Fibroblast of lung (primary cell): ENCODE data around the gene CRYBA2. TPM values are rescaled to one million over a fixed set of nuclear protein-coding genes. Genes with fewer than 3 reads are reported as not detected.
A peak's percentile ranks its signal among the peaks of the same experiment; 100 is the strongest.

Source experiments
- DNase-seq, 2 donors: peaks; one replicate each; pipeline versions ENCODE4 v3.0.0 to v3.0.0-alpha.2; 2010; ENCODE audit warnings: low read depth in 2 of 2
- H2AFZ ChIP-seq: 2 replicates; pipeline ENCODE4 v1.5.1; 2012; ENCODE audit warnings: low read length, control low read depth, inconsistent platforms
- H3K27ac ChIP-seq: 2 replicates; pipeline ENCODE4 v1.5.1; 2011; ENCODE audit warnings: low read length, control low read depth; ENCODE audit not compliant: insufficient read depth
- H3K27me3 ChIP-seq: 2 replicates; pipeline ENCODE4 v1.5.1; 2011; ENCODE audit warnings: mild to moderate bottlenecking, low read length; ENCODE audit not compliant: control insufficient read depth, insufficient read depth
- H3K36me3 ChIP-seq: 2 replicates; pipeline ENCODE4 v1.5.1; 2011; ENCODE audit warnings: low read length; ENCODE audit not compliant: control insufficient read depth, insufficient read depth
- H3K4me1 ChIP-seq: 2 replicates; pipeline ENCODE4 v1.5.1; 2011; ENCODE audit warnings: low read length; ENCODE audit not compliant: control insufficient read depth, insufficient read depth; ENCODE audit errors: extremely low read depth
- H3K4me2 ChIP-seq: 2 replicates; pipeline ENCODE4 v1.5.1; 2011; ENCODE audit warnings: low read length, control low read depth; ENCODE audit not compliant: insufficient read depth; ENCODE audit errors: extremely low read depth
- H3K4me3 ChIP-seq, 4 experiments: fragments of 200-600 bp in 1 of 4; sonication (generic) in 1 of 4; replicated peaks in 1 of 4; 2 replicates each; pipeline ENCODE4 v1.5.1; 2011 to 2016; ENCODE audit warnings: low read length in 4 of 4, low read depth in 3 of 4, mild to moderate bottlenecking in 3 of 4, control low read depth in 2 of 4, inconsistent platforms in 1 of 4, mixed read lengths in 1 of 4; ENCODE audit not compliant: insufficient read depth in 1 of 4; ENCODE audit errors: control extremely low read depth in 1 of 4
- H3K79me2 ChIP-seq: 2 replicates; pipeline ENCODE4 v1.5.1; 2012; ENCODE audit warnings: mild to moderate bottlenecking, low read length, inconsistent platforms; ENCODE audit not compliant: control insufficient read depth, insufficient read depth
- H3K9ac ChIP-seq: 2 replicates; pipeline ENCODE4 v1.5.1; 2011; ENCODE audit warnings: mild to moderate bottlenecking, low read length, control low read depth; ENCODE audit not compliant: insufficient read depth
- H3K9me3 ChIP-seq: 2 replicates; pipeline ENCODE4 v1.5.1; 2012; ENCODE audit warnings: low read depth, low read length; ENCODE audit not compliant: control insufficient read depth, insufficient read depth
- H4K20me1 ChIP-seq: 2 replicates; pipeline ENCODE4 v1.5.1; 2011; ENCODE audit warnings: low read length; ENCODE audit not compliant: control insufficient read depth, insufficient read depth; ENCODE audit errors: extremely low read depth
- EZH2 ChIP-seq: IDR thresholded peaks from 2 replicates; pipeline ENCODE4 v1.5.1; 2012; ENCODE audit warnings: low read length, control low read depth, mild to moderate bottlenecking; ENCODE audit errors: missing control alignments
- polyA plus RNA-seq, 2 donors: library from polyadenylated mRNA; depleted of rRNA in 1 of 2; stranded (reverse) in 1 of 2; unstranded in 1 of 2; fragments of >200 nt; gene quantifications; 2 replicates each; pipeline ENCODE4 v1.2.1, GENCODE V29; 2011 to 2012; ENCODE audit warnings: missing spikeins in 1 of 2
- total RNA-seq: library from RNA; depleted of rRNA; stranded (reverse); fragments of >200 nt; gene quantifications from 2 replicates; pipeline ENCODE4 v1.2.1, GENCODE V29; 2014
- TF ChIP-seq, protein P1 (sequence below), 2 donors: IDR thresholded peaks in 1 of 2; conservative IDR thresholded peaks in 1 of 2; 1 replicate in 1 of 2; 2 replicates in 1 of 2; pipeline ENCODE4 v1.5.1; 2011 to 2012; ENCODE audit warnings: low read length in 2 of 2, control low read depth in 1 of 2, inconsistent platforms in 1 of 2, low read depth in 1 of 2, mild to moderate bottlenecking in 1 of 2

Gene CRYBA2
- total and polyA plus RNA-seq, 2 donors (not counting 1 experiment from before 2014, with no cell fraction given) = not detected

DNA sequence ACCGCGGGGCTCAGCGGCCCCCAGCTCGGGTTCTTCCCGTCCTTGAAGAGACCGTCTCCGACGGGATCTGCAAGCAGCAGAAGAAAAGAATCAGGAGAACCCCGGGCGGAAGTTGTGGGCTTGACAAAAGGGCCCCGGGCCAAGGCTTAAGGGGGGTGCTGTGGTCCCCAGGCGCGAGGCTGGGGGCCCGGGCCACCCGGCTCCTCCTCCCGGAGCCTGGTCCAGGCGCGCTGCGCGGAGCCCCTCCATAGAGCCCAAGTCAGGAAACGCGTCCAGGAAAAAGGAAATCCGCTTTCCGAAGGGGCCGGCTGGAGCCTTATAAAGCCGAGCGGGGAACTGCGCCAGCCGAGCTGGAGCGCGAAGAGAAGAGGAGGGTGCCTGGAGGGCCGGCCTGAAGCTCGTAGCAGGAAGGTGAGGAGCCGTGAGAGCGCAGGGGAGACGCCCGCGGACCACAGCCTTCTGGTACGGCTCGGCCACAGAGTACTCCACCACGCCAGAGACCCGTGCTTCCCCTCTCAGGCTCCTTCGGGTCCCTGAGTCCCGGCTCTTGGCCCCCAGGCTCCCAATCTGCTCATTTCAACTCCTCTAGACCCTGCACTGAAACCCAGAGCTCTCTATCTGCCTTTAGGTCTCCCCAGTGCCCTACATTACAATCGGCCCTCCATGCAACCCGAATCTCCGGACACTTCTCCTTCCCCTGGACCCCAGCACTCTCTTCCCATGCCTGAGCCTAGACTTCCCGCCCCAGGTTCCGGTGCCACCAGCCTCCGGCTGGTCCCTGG lies 8.8 kb downstream of the CRYBA2 start:
- no peaks in the 10 kb centered on the region for H3K9me3 ChIP-seq
- H3K4me1 ChIP-seq = no peaks in the 10 kb centered on the region
- H3K27me3 ChIP-seq = peaks cover 69% of the 10 kb centered on the region
- no peak overlapping the region for H3K4me2 ChIP-seq
- DNase-seq = no peak
- no peak overlapping the region for H2AFZ ChIP-seq
- peak; percentile 96 for TF ChIP-seq EZH2
- TF ChIP-seq, protein P1, sequence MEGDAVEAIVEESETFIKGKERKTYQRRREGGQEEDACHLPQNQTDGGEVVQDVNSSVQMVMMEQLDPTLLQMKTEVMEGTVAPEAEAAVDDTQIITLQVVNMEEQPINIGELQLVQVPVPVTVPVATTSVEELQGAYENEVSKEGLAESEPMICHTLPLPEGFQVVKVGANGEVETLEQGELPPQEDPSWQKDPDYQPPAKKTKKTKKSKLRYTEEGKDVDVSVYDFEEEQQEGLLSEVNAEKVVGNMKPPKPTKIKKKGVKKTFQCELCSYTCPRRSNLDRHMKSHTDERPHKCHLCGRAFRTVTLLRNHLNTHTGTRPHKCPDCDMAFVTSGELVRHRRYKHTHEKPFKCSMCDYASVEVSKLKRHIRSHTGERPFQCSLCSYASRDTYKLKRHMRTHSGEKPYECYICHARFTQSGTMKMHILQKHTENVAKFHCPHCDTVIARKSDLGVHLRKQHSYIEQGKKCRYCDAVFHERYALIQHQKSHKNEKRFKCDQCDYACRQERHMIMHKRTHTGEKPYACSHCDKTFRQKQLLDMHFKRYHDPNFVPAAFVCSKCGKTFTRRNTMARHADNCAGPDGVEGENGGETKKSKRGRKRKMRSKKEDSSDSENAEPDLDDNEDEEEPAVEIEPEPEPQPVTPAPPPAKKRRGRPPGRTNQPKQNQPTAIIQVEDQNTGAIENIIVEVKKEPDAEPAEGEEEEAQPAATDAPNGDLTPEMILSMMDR (conservative IDR thresholded peaks at IDR 0.05 in 1 of 2, IDR thresholded peaks at IDR 0.05 in 1 of 2; ENCODE audit: low read depth in 1 of 2, low read length in 2 of 2) = no peak
- H3K79me2 ChIP-seq = no peaks in the 10 kb centered on the region
- H3K9ac ChIP-seq = no peak overlapping the region
- no peaks in the 10 kb centered on the region for H4K20me1 ChIP-seq
- H3K36me3 ChIP-seq = no peaks in the 10 kb centered on the region
- no peak overlapping the region for H3K27ac ChIP-seq
- H3K4me3 ChIP-seq = no peak overlapping the region

DNA sequence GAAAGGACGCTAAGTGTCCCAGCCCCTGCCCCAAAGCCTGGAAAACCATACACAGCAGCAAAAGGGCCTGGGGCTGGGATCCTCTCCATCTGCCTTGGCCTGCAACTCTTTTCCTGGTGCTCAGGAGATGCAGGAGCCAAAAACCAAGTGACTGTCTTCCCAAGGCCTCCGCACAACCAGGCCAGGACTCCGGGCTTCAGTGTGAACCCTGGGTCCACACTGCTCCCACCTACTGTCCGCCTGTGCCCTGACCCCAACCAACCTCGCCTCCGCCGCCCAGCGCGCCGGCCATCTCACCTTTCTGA lies 9.3 kb downstream of the CRYBA2 start:
- H4K20me1 ChIP-seq = no peaks in the 10 kb centered on the region
- no peak overlapping the region for H3K4me3 ChIP-seq
- TF ChIP-seq EZH2 = no peak
- TF ChIP-seq, protein P1 (conservative IDR thresholded peaks at IDR 0.05 in 1 of 2, IDR thresholded peaks at IDR 0.05 in 1 of 2; ENCODE audit: low read depth in 1 of 2, low read length in 2 of 2) = no peak
- no peaks in the 10 kb centered on the region for H3K4me1 ChIP-seq
- H3K79me2 ChIP-seq = no peaks in the 10 kb centered on the region
- H3K9ac ChIP-seq = no peak overlapping the region
- peaks cover 64% of the 10 kb centered on the region for H3K27me3 ChIP-seq
- H3K9me3 ChIP-seq = no peaks in the 10 kb centered on the region
- DNase-seq = no peak
- H3K27ac ChIP-seq = no peak overlapping the region
- no peak overlapping the region for H3K4me2 ChIP-seq
- H3K36me3 ChIP-seq = no peaks in the 10 kb centered on the region
- no peak overlapping the region for H2AFZ ChIP-seq

DNA sequence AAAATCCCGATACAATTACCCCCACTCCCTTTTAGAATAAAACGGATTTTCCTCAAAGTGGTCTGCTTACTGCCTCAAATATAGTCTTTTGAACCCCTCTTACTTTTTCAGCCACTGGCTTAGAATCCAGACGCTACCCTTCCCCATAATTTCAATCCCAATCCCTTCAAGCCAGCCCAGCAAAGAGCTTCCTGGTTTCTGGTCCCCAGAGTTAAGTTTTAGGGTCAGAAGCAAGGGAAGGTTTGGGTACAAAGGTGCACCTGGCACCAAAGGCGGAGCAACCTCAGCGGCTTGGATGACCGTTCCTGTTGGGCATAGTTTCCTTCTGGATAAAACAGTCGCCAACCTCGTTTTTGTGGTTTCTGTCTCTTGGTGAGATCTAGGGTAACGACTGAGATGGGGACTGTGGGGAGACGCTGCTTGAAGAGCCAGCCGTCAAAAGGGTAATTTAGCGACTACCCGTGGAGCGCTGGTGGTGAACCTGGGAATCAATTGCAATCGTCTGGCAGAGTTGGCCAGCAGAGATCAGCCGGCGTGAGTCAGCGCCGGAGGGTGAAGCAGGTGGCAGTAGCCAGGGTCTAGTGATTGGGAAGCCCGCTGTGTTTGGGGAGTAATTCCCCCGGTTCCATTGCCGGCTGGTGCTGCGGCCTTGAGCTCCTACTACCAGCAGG lies 9.8 kb downstream of the CRYBA2 start:
- no peak overlapping the region for H3K9ac ChIP-seq
- no peaks in the 10 kb centered on the region for H4K20me1 ChIP-seq
- H3K79me2 ChIP-seq = no peaks in the 10 kb centered on the region
- no peak for DNase-seq
- peaks cover 59% of the 10 kb centered on the region for H3K27me3 ChIP-seq
- H3K4me1 ChIP-seq = no peaks in the 10 kb centered on the region
- no peak overlapping the region for H3K4me3 ChIP-seq
- no peak overlapping the region for H2AFZ ChIP-seq
- no peak overlapping the region for H3K27ac ChIP-seq
- no peaks in the 10 kb centered on the region for H3K9me3 ChIP-seq
- H3K36me3 ChIP-seq = no peaks in the 10 kb centered on the region
- TF ChIP-seq, protein P1 (conservative IDR thresholded peaks at IDR 0.05 in 1 of 2, IDR thresholded peaks at IDR 0.05 in 1 of 2; ENCODE audit: low read depth in 1 of 2, low read length in 2 of 2) = no peak
- no peak for TF ChIP-seq EZH2
- H3K4me2 ChIP-seq = no peak overlapping the region
